ENCODE data around the gene CRIP3. TPM values are rescaled to one million over a fixed set of nuclear protein-coding genes. Genes with fewer than 3 reads are reported as not detected.

Gene CRIP3
- total RNA-seq, 1 experiment from 2014 or later: 16.9 TPM

GRCh38 chr6:43276577-43277305 lies 31.9 kb downstream of the CRIP3 start:
- Histone ChIP-seq H3K4me1 (ENCODE audit: insufficient read depth, low read length) (no peaks in the 10 kb centered on the region; the same call in 1 of the 2 replicates), H2BK15ac (ENCODE audit: low read depth, low read length) (no peak overlapping the region), H2AFZ (ENCODE audit: low read length) (no peak overlapping the region), H3K79me1 (ENCODE audit: insufficient read depth, low read depth, low read length, poor library complexity, severe bottlenecking) (no peaks in the 10 kb centered on the region), H4K8ac (replicated peaks; ENCODE audit: insufficient read length, low read depth, low read length) (no peak overlapping the region), H2AK5ac (ENCODE audit: insufficient read length, low read length) (no peak overlapping the region), H2BK12ac (ENCODE audit: insufficient read length, low read depth, low read length) (no peak overlapping the region), H3T11ph (ENCODE audit: low read length) (no peak overlapping the region), H3K9ac (ENCODE audit: extremely low read depth, insufficient read length, low read length) (no peak overlapping the region), H3K79me2 (ENCODE audit: insufficient read depth, low read length) (no peaks in the 10 kb centered on the region), H3K23ac (ENCODE audit: insufficient read length, low read depth, low read length) (no peak overlapping the region), H3K27me3 (ENCODE audit: insufficient read depth, low read length) (peaks cover 11% of the 10 kb centered on the region; the same call in 1 of the 2 replicates), H3K4me2 (ENCODE audit: insufficient read depth, insufficient read length, low read length) (peak overlapping the region; percentile 92), H4K91ac (ENCODE audit: insufficient read length, low read depth, low read length) (no peak overlapping the region), H4K5ac (ENCODE audit: insufficient read length, low read depth, low read length) (no peak overlapping the region), H3K9me3 (ENCODE audit: control insufficient read depth, low read depth, low read length) (no peaks in the 10 kb centered on the region), H3K27ac (ENCODE audit: insufficient read length, low read depth, low read length) (no peak overlapping the region), H4K20me1 (ENCODE audit: control insufficient read depth, insufficient read depth, insufficient read length) (no peaks in the 10 kb centered on the region), H2BK5ac (ENCODE audit: insufficient read length, low read length) (no peak overlapping the region), H3K14ac (ENCODE audit: insufficient read depth, low read length) (no peak overlapping the region; the same call in 1 of the 2 replicates), H3K56ac (ENCODE audit: insufficient read length, low read depth, low read length) (no peak overlapping the region), H3K23me2 (ENCODE audit: insufficient read length, low read depth, low read length, poor library complexity, severe bottlenecking) (peaks cover 12% of the 10 kb centered on the region), H3K4ac (ENCODE audit: low read depth, low read length) (no peak overlapping the region), H2BK20ac (ENCODE audit: low read depth, low read length, poor library complexity, severe bottlenecking) (no peak overlapping the region), H2BK120ac (ENCODE audit: low read depth, low read length, poor library complexity, severe bottlenecking) (no peak overlapping the region), H3K18ac (ENCODE audit: insufficient read length, low read depth, low read length) (no peak overlapping the region)
- Mint-ChIP-seq H3K36me3 (ENCODE audit: insufficient read depth in 1 of 3, low read depth in 3 of 3) (no peaks in the 10 kb centered on the region; a peak in 1 of 7 replicates), H3K4me1 (peaks cover 35 to 47% of the 10 kb centered on the region in 2 experiments), H3K9me3 (no peaks in the 10 kb centered on the region), H3K27ac (no peak overlapping the region), H3K4me3 (peak overlapping the region; percentile 29 to 88; a peak in 4 of 5 replicates), H3K27me3 (ENCODE audit: low read depth) (peaks cover 65% of the 10 kb centered on the region)
- no peak for DNase-seq
- TF ChIP-seq CTCF (conservative IDR thresholded peaks at IDR 0.05): no peak
- no CpG with 5 or more reads among the region's 11 CpGs for WGBS (ENCODE audit: extremely low coverage, insufficient read length, low lambda C conversion rate)

Data from H9 (cell line).